ENCODE data around the gene ACR. TPM values are rescaled to one million over a fixed set of nuclear protein-coding genes. Genes with fewer than 3 reads are reported as not detected.

ACR gene
- total RNA-seq, 1 experiment from 2014 or later = not detected

- 0 out of 2 replicates have a peak, but pooled peaks cover 5% of the 10 kb centered on the region for H3K27me3 ChIP-seq (ENCODE audit: insufficient read depth, low read depth)
- no peaks in the 10 kb centered on the region for H3F3A ChIP-seq (ENCODE audit: insufficient read depth, low read depth)
- no peak overlapping the region for H3K4me3 ChIP-seq
- no peak for TF ChIP-seq CTCF (conservative IDR thresholded peaks at IDR 0.05)
- no peak for TF ChIP-seq EZH2 (IDR thresholded peaks at IDR 0.05; ENCODE audit: low read depth)
- H3K4me1 ChIP-seq (replicated peaks; ENCODE audit: insufficient read depth) = no peaks in the 10 kb centered on the region
- no peak overlapping the region for H3K27ac ChIP-seq
- no peaks in the 10 kb centered on the region for H3K36me3 ChIP-seq (ENCODE audit: low read depth)
- no peak overlapping the region for H3K4me2 ChIP-seq
- intact Hi-C loops (cut with micrococcal nuclease; ENCODE audit: unreplicated experiment) = no loop called here
- H3K79me2 ChIP-seq (ENCODE audit: low read depth) = no peaks in the 10 kb centered on the region
- no peak overlapping the region for H2AFZ ChIP-seq
- BruUV-seq (replicated peaks) = no TSS peak
- ChIA-PET CTCF (no interaction called here), POLR2A (ENCODE audit: unreplicated experiment) (no interaction called here)
- no peaks in the 10 kb centered on the region for H3K9me2 ChIP-seq (ENCODE audit: insufficient read depth)
- no peaks in the 10 kb centered on the region for H3K9me3 ChIP-seq (ENCODE audit: insufficient read depth, low read depth)
- no peak for DNase-seq
- H4K20me1 ChIP-seq (ENCODE audit: insufficient read depth) = no peaks in the 10 kb centered on the region
Observed at GRCh38 chr22:50734343-50734771, 3.6 kb upstream of the ACR start.

GRCh38 chr22:50734986-50735738 lies 2.8 kb upstream of the ACR start:
- ChIA-PET POLR2A (ENCODE audit: unreplicated experiment) (no interaction called here), CTCF (no interaction called here)
- no peaks in the 10 kb centered on the region for H4K20me1 ChIP-seq (ENCODE audit: insufficient read depth)
- H3F3A ChIP-seq (ENCODE audit: insufficient read depth, low read depth) = no peaks in the 10 kb centered on the region
- H3K4me3 ChIP-seq = no peak overlapping the region
- DNase-seq = no peak
- H3K27me3 ChIP-seq (ENCODE audit: insufficient read depth, low read depth) = 0 out of 2 replicates have a peak, but pooled peaks cover 7% of the 10 kb centered on the region
- no peaks in the 10 kb centered on the region for H3K79me2 ChIP-seq (ENCODE audit: low read depth)
- no peaks in the 10 kb centered on the region for H3K36me3 ChIP-seq (ENCODE audit: low read depth)
- BruUV-seq (replicated peaks) = no TSS peak
- no peaks in the 10 kb centered on the region for H3K9me2 ChIP-seq (ENCODE audit: insufficient read depth)
- H3K4me2 ChIP-seq = no peak overlapping the region
- H2AFZ ChIP-seq = no peak overlapping the region
- H3K9me3 ChIP-seq (ENCODE audit: insufficient read depth, low read depth) = no peaks in the 10 kb centered on the region
- H3K4me1 ChIP-seq (replicated peaks; ENCODE audit: insufficient read depth) = no peaks in the 10 kb centered on the region
- H3K27ac ChIP-seq = no peak overlapping the region
- no peak for TF ChIP-seq EZH2 (IDR thresholded peaks at IDR 0.05; ENCODE audit: low read depth)
- no peak for TF ChIP-seq CTCF (conservative IDR thresholded peaks at IDR 0.05)
- intact Hi-C loops (cut with micrococcal nuclease; ENCODE audit: unreplicated experiment) = no loop called here

GRCh38 chr22:50735739-50736030 lies 2.3 kb upstream of the ACR start:
- Histone ChIP-seq H4K20me1 (ENCODE audit: insufficient read depth) (no peaks in the 10 kb centered on the region), H3K4me2 (no peak overlapping the region), H3K4me3 (no peak overlapping the region), H3K27me3 (ENCODE audit: insufficient read depth, low read depth) (0 out of 2 replicates have a peak, but pooled peaks cover 7% of the 10 kb centered on the region), H2AFZ (no peak overlapping the region), H3K9me3 (ENCODE audit: insufficient read depth, low read depth) (no peaks in the 10 kb centered on the region), H3F3A (ENCODE audit: insufficient read depth, low read depth) (no peaks in the 10 kb centered on the region), H3K27ac (no peak overlapping the region), H3K79me2 (ENCODE audit: low read depth) (no peaks in the 10 kb centered on the region), H3K4me1 (replicated peaks; ENCODE audit: insufficient read depth) (no peaks in the 10 kb centered on the region), H3K36me3 (ENCODE audit: low read depth) (no peaks in the 10 kb centered on the region), H3K9me2 (ENCODE audit: insufficient read depth) (no peaks in the 10 kb centered on the region)
- POLR2A ChIA-PET (ENCODE audit: unreplicated experiment) = no interaction called here
- no peak for DNase-seq
- CTCF ChIA-PET = no interaction called here
- intact Hi-C loops (cut with micrococcal nuclease; ENCODE audit: unreplicated experiment) = no loop called here
- no TSS peak for BruUV-seq (replicated peaks)
- TF ChIP-seq CTCF (conservative IDR thresholded peaks at IDR 0.05) (no peak), EZH2 (IDR thresholded peaks at IDR 0.05; ENCODE audit: low read depth) (no peak)

All from PC-9 (cell line).